Measurements from ENCODE around the gene MYO16. TPM values are rescaled to one million over a fixed set of nuclear protein-coding genes. Genes with fewer than 3 reads are reported as not detected.

The MYO16 gene
- polyA plus RNA-seq, 1 donor: 0.50 TPM

GRCh38 chr13:108797354-108797753 is 167.9 kb downstream of the MYO16 start:
- DNase-seq: no peak

GRCh38 chr13:108807841-108808240 is 178.4 kb downstream of the MYO16 start:
- no peak for DNase-seq

GRCh38 chr13:108812165-108812564 is 182.8 kb downstream of the MYO16 start:
- no peak for DNase-seq

- DNase-seq: no peak
Observed at GRCh38 chr13:108812661-108813060, 183.2 kb downstream of the MYO16 start.

- DNase-seq: no peak
Observed at GRCh38 chr13:108813587-108814170, 184.3 kb downstream of the MYO16 start.

- no peak for DNase-seq
Observed at GRCh38 chr13:108816375-108816774, 187.0 kb downstream of the MYO16 start.

- DNase-seq: no peak
Observed at GRCh38 chr13:108827646-108828045, 198.2 kb downstream of the MYO16 start.

GRCh38 chr13:108828086-108828815 is 198.8 kb downstream of the MYO16 start:
- DNase-seq: no peak

- DNase-seq: no peak
Observed at GRCh38 chr13:108830916-108831315, 201.5 kb downstream of the MYO16 start.

GRCh38 chr13:108833531-108833930 is 204.1 kb downstream of the MYO16 start:
- DNase-seq: no peak

GRCh38 chr13:108834193-108834592 is 204.8 kb downstream of the MYO16 start:
- no peak for DNase-seq

GRCh38 chr13:108835083-108835482 is 205.7 kb downstream of the MYO16 start:
- DNase-seq: no peak

GRCh38 chr13:108850691-108851090 is 221.3 kb downstream of the MYO16 start:
- DNase-seq: no peak

- no peak for DNase-seq
Observed at GRCh38 chr13:108851660-108852059, 222.2 kb downstream of the MYO16 start.

GRCh38 chr13:108853031-108853430 is 223.6 kb downstream of the MYO16 start:
- no peak for DNase-seq

- no peak for DNase-seq
Observed at GRCh38 chr13:108855737-108856387, 226.5 kb downstream of the MYO16 start.

- DNase-seq: no peak
Observed at GRCh38 chr13:108858676-108859075, 229.3 kb downstream of the MYO16 start.

GRCh38 chr13:108859197-108860012 is 230.0 kb downstream of the MYO16 start:
- peak; percentile 64 for DNase-seq

- DNase-seq: no peak
Observed at GRCh38 chr13:108860418-108860817, 231.0 kb downstream of the MYO16 start.

- DNase-seq: no peak
Observed at GRCh38 chr13:108877300-108877699, 247.9 kb downstream of the MYO16 start.

- no peak for DNase-seq
Observed at GRCh38 chr13:108878732-108879131, 249.3 kb downstream of the MYO16 start.

- DNase-seq: no peak
Observed at GRCh38 chr13:108889324-108889984, 260.0 kb downstream of the MYO16 start.
